GM18867 (cell line): ENCODE data around the gene ZNF543.

Source experiments
- ATAC-seq: cut with Tn5 transposase; IDR thresholded peaks from one replicate; pipeline ENCODE4 v1.9.1; 2021; ENCODE audit warnings: mild to moderate bottlenecking, moderate library complexity; ENCODE audit not compliant: unreplicated experiment

Gene ZNF543

DNA sequence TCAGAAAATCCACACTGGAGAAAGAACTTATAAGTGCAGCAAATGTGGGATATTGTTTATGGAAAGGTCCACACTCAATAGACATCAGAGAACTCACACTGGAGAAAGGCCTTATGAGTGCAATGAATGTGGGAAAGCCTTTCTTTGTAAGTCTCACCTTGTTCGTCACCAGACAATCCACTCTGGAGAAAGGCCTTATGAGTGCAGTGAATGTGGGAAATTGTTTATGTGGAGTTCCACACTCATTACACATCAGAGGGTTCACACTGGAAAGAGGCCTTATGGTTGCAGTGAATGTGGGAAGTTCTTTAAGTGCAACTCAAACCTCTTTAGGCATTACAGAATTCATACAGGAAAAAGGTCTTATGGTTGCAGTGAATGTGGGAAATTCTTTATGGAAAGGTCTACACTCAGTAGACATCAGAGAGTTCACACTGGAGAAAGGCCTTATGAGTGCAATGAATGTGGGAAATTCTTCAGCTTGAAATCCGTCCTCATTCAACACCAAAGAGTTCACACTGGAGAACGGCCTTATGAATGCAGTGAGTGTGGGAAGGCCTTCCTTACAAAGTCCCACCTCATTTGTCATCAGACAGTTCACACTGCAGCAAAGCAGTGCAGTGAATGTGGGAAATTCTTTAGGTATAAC lies 57.4 kb downstream of the ZNF543 start:
- no peak for ATAC-seq
